Retinal pigment epithelial cell (primary cell): ENCODE data around the gene ARL15.
"Not testable (repeated sequence)": the region's sequence is repeated elsewhere in the genome, so short reads cannot be mapped to it uniquely, and the experiment has no call there.

Experiments used
- DNase-seq: peaks from one replicate; pipeline ENCODE4 v3.0.0-alpha.2; 2010; ENCODE audit warnings: low read depth
- H3K4me3 ChIP-seq: 2 replicates; pipeline ENCODE4 v1.5.1; 2011; ENCODE audit warnings: mild to moderate bottlenecking, low read length, control low read depth, moderate library complexity
- CTCF ChIP-seq: conservative IDR thresholded peaks from 2 replicates; pipeline ENCODE4 v1.5.1; 2011; ENCODE audit warnings: low read depth, low read length, control low read depth, inconsistent platforms

ARL15 gene

GRCh38 chr5:53984971-53985370 lies 325.4 kb downstream of the ARL15 start:
- H3K4me3 ChIP-seq: no peak overlapping the region
- TF ChIP-seq CTCF: no peak
- no peak for DNase-seq

- no peak for DNase-seq
- no peak for TF ChIP-seq CTCF
- no peak overlapping the region for H3K4me3 ChIP-seq
Measured at GRCh38 chr5:53983568-53984460, 326.6 kb downstream of the ARL15 start.

GRCh38 chr5:53982319-53982718 lies 328.1 kb downstream of the ARL15 start:
- H3K4me3 ChIP-seq, DNase-seq: not testable (repeated sequence)

- H3K4me3 ChIP-seq: no peak overlapping the region
- DNase-seq: no peak
- no peak for TF ChIP-seq CTCF
Measured at GRCh38 chr5:53980061-53980460, 330.3 kb downstream of the ARL15 start.

GRCh38 chr5:53974021-53974420 lies 336.4 kb downstream of the ARL15 start:
- TF ChIP-seq CTCF: no peak
- no peak overlapping the region for H3K4me3 ChIP-seq
- no peak for DNase-seq

GRCh38 chr5:53972314-53972713 lies 338.1 kb downstream of the ARL15 start:
- no peak overlapping the region for H3K4me3 ChIP-seq
- no peak for DNase-seq
- no peak for TF ChIP-seq CTCF

- no peak for DNase-seq
- no peak for TF ChIP-seq CTCF
Measured at GRCh38 chr5:53971551-53971950, 338.8 kb downstream of the ARL15 start.

GRCh38 chr5:53971131-53971530 lies 339.2 kb downstream of the ARL15 start:
- no peak for DNase-seq
- H3K4me3 ChIP-seq: no peak overlapping the region
- TF ChIP-seq CTCF: no peak

More at GRCh38 chr5:53971551-53971950, 338.8 kb downstream of the ARL15 start:
- no peak overlapping the region for H3K4me3 ChIP-seq
